GM21717 (cell line): ENCODE results near the gene HERC5.
A peak's percentile ranks its signal among the peaks of the same experiment; 100 is the strongest.
"Not testable (repeated sequence)": the region's sequence is repeated elsewhere in the genome, so short reads cannot be mapped to it uniquely, and the experiment has no call there.

Experiments
- ATAC-seq: cut with Tn5 transposase; IDR thresholded peaks from one replicate; pipeline ENCODE4 v1.9.1; 2021; ENCODE audit warnings: mild to moderate bottlenecking, moderate library complexity; ENCODE audit not compliant: unreplicated experiment

Gene HERC5

DNA sequence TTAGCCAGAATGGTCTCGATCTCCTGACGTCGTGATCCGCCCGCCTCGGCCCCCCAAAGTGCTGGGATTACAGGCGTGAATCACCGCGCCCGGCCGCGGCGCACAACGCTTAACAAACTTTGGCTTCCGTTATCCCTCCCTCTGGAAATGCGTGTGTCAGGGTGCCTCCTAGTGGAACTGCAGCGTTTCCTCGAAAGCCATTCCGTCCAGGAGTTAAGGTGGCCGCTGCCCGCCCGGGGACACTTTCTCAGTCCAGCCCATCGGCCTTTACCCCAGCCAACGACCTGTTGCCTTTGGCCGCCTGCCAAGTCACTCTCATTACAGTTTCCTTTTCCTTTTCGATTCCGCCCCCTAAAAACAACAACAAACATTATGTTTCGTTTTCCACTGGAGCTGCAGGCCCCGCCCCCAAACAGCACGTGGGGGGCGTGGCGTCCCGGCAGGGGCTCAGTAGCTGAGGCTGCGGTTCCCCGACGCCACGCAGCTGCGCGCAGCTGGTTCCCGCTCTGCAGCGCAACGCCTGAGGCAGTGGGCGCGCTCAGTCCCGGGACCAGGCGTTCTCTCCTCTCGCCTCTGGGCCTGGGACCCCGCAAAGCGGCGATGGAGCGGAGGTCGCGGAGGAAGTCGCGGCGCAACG is at the start of gene HERC5:
TSS of gene HERC5 (plus strand) at position 450 of the 637 bp plus-strand sequence. CDS start at position 601, 151 bp downstream.
- peak; percentile 93 for ATAC-seq

GRCh38 chr4:88409206-88409605 is 47.7 kb upstream of the HERC5 start:
- no peak for ATAC-seq

- ATAC-seq: no peak
Observed at GRCh38 chr4:88409789-88410188, 47.1 kb upstream of the HERC5 start.

DNA sequence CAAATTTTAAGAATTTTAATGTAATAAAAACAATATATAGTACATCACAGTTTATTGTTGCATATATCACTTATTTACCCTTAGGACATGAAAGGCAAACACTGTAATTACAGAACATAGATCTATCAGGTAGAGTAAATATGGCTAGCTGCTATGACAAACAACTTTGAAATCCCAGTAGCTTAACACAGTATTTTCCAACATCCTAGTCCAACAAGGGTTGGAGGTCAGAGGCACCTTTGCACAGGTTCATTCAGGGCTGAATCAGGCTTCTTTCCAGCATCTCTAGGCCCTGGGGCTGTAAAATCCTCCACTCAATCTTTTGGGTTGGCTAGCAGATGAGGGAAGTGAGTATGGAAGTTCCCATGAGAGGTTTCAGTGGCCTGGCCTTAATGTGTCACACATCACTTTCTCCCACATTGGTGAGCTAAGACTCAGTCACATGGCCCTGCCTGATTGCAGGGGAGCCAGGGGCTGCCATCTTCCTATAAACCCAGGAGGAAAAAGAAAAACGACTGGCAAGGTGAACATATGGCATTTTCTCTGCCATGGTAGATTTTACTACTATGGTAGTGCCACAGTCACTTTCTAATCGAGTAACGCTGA is 45.3 kb upstream of the HERC5 start:
- no peak for ATAC-seq

GRCh38 chr4:88413801-88414200 is 43.1 kb upstream of the HERC5 start:
- ATAC-seq: no peak

DNA sequence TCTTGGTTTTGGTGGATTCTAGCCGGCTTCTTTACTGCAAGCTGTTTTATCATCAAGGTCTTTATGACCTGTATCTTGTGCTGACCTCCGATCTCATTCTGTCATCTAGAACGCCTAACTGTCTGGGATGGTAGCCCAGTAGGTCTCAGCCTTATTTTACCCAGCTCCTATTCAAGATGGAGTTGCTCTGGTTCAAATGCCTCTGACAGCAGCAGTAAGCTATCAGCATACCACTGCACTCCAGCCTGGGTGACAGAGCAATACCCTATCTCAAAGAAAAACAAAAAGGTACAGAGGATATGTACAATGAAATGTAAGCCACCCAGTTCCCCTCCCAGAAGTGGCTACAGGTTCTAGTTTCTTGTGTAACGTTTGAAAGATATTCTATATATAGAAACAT is 42.2 kb upstream of the HERC5 start:
- ATAC-seq: no peak

GRCh38 chr4:88415982-88416381 is 40.9 kb upstream of the HERC5 start:
- no peak for ATAC-seq

- no peak for ATAC-seq
Observed at GRCh38 chr4:88418411-88418810, 38.5 kb upstream of the HERC5 start.

- no peak for ATAC-seq
Observed at GRCh38 chr4:88419874-88420273, 37.0 kb upstream of the HERC5 start.

GRCh38 chr4:88420844-88421243 is 36.1 kb upstream of the HERC5 start:
- no peak for ATAC-seq

DNA sequence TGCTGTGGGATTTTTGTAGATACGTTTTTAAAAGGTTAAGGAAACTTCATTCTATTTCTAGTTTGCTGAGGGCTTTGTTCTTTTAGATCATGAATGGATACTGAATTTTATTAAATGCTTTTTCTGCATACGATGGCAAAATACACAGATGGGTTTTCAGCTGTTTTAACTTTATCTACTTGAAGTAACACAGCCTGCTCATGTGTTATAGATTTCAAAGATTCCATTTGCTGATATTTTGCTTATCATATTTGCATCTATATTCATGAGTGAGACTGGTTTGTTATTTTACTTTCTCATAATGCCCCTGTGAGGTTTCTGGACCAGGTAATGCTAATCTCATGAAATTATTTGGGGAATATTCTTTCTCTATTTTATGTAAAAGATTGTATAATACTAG is 34.5 kb upstream of the HERC5 start:
- ATAC-seq: no peak

GRCh38 chr4:88429401-88429800 is 27.5 kb upstream of the HERC5 start:
- no peak for ATAC-seq

DNA sequence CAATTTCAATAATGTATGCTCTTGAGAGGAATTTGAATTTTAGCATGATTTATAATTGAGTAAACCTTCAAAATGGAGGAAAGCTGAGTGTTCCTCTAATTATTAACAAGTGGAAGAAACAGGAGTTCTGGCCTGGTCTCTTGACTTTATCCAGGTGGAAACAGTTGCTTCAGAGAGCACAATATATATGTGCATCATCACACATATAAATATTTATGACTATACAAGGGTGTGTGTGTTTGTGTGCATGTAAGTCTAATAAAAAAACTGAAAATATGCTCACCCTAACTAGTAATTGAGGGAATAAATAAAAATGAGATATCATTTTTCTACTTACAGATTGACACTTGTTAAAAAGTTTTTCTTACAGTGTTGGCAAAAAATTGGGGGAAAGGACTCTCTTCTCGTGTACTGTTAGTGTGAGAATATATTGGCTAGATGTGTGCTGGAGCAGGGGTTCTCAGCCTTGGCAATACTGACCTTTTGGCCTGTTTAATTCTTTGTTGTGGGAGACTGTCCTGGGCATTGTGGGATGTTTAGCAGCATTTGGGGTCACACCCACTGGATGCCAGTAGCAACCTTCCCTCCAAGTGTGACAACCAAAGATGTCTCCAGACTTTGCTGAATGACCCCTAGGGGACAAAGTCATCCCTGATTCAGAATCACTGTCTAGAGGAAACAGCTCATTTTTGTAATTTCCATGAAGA is 20.8 kb upstream of the HERC5 start:
- ATAC-seq: no peak

- ATAC-seq: not testable (repeated sequence)
Observed at GRCh38 chr4:88437873-88438272, 19.0 kb upstream of the HERC5 start.

GRCh38 chr4:88439161-88439760 is 17.7 kb upstream of the HERC5 start:
- ATAC-seq: no peak

DNA sequence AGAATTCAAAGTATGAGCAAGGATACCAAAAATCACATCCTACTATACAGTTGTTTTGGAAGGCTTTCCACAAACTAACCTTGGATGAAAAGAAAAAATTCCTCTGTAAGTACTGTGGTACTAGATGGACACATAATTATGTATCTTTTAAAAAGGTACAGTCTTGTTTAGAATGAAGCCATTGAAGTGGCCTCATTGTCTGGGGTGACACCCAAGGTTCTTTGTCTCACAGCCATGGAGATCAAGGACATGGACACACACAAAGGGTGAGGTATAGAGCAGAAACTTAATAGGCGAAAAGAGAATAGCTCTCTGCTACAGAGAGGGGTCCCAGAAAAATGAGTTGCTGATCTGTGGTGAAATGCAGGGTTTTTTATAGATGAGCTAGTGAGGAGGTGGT is 16.8 kb upstream of the HERC5 start:
- no peak for ATAC-seq

DNA sequence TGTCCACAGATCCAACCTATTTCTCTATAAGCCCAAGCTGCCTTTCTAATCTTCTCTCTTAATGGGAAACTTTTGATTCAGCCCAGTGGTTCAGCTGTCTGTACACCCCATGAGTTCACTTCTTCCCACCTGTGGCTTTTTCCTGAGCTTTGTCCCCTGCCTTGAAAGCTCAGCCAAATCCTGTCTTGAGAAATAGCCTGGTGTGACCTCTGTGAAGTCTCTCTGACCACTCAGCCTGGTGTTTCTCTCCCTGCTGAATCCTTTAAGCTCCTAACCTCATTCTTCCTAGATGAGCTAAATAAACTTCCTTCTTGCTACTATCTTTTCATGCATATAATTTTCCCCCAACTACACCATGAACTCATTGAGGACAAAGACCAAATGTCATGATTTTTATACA is 15.2 kb upstream of the HERC5 start:
- no peak for ATAC-seq

DNA sequence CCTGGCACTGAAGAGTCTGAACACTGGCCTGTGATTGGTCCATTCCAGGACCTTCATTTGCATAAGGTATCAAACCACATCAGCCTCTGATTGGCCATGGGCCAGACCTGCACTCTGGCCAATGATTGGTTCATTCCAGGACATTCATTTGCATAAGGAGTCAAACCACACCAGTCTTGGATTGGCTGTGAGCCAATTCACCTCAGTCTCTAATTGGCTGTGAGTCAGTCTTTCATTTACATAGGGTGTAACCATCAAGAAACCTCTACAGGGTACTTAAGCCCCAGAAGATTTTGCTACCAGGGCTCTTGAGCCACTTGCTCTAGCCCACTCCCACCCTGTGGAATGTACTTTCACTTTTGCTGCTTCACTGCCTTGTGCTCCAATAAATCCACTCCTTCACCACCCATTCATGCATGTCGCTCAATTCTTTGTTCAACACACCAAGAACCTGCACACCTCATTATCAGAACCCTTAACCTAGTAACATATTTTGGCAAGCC is 14.2 kb upstream of the HERC5 start:
- ATAC-seq: no peak

- no peak for ATAC-seq
Observed at GRCh38 chr4:88443486-88443885, 13.4 kb upstream of the HERC5 start.

DNA sequence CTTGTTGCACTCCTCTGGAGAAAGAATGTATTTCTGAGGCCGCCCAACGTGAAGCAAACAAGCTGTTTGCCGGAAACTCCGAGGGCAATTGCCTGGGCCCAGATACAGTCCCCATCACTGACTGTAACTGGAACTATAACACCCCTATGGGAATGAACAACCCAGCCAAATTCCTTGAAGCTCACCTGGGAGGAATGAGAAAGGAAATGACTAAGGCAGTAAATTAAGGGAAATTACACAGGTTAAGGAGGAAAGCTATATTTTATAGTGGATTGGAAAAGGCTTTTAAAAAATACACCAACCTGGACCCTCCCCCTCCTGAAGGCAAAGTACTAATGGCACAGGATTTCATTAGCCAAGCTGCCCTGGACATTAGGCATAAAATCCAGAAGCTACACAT is 11.7 kb upstream of the HERC5 start:
- no peak for ATAC-seq

- ATAC-seq: no peak
Observed at GRCh38 chr4:88446124-88446523, 10.8 kb upstream of the HERC5 start.
